CD4-positive, alpha-beta T cell (primary cell): ENCODE results near the gene FAM98C. TPM values are rescaled to one million over a fixed set of nuclear protein-coding genes. Genes with fewer than 3 reads are reported as not detected.

ENCODE experiments used
- ATAC-seq: fragments of 200-7000 bp; cut with Tn5 transposase; one replicate; pipeline ENCODE4 v1.10.0; 2022; ENCODE audit warnings: mild to moderate bottlenecking; ENCODE audit not compliant: poor library complexity
- CTCF ChIA-PET: fragments of 350-600 bp; sonication (Branson Sonifier 250); formaldehyde crosslinking; loops from one replicate; lab custom pipeline; 2021; ENCODE audit warnings: antibody characterized with exemption, inconsistent platforms; lab: Charles Lee
- POLR2A ChIA-PET: fragments of 350-600 bp; sonication (Branson Sonifier 250); formaldehyde crosslinking; loops from one replicate; lab custom pipeline; 2021; ENCODE audit warnings: antibody characterized with exemption, inconsistent platforms; lab: Charles Lee
- DNase-seq, 14 experiments: peaks; one replicate each; pipeline ENCODE4 v3.0.0-alpha.2; 2013 to 2020; ENCODE audit warnings: mixed read lengths in 2 of 14
- H3K27ac ChIP-seq, 2 donors: one replicate each; pipeline versions ENCODE4 v1.5.1 to v1.7.0; 2013; ENCODE audit warnings: low read length in 2 of 2, low read depth in 1 of 2, mild to moderate bottlenecking in 1 of 2
- H3K27me3 ChIP-seq, 2 experiments: 1 replicate in 1 of 2; 2 replicates in 1 of 2; pipeline versions ENCODE4 v1.6.1 to v1.7.0; 2013; ENCODE audit warnings: low read length in 2 of 2, control low read depth in 1 of 2, mild to moderate bottlenecking in 1 of 2, moderate library complexity in 1 of 2; ENCODE audit not compliant: insufficient read depth in 2 of 2, control insufficient read depth in 1 of 2
- H3K36me3 ChIP-seq: one replicate; pipeline ENCODE4 v1.6.1; 2013; ENCODE audit warnings: low read length, control low read depth; ENCODE audit not compliant: insufficient read depth
- H3K4me1 ChIP-seq: one replicate; pipeline ENCODE4 v1.6.1; 2013; ENCODE audit warnings: low read length, control low read depth; ENCODE audit not compliant: insufficient read depth
- H3K4me3 ChIP-seq: one replicate; pipeline ENCODE4 v1.5.1; 2013; ENCODE audit warnings: mild to moderate bottlenecking, low read length, moderate library complexity
- H3K9me3 ChIP-seq, 2 experiments: 1 replicate in 1 of 2; 2 replicates in 1 of 2; pipeline versions ENCODE4 v1.6.1 to v1.7.0; 2013; ENCODE audit warnings: low read length in 2 of 2, mild to moderate bottlenecking in 2 of 2, control low read depth in 1 of 2, moderate library complexity in 1 of 2; ENCODE audit not compliant: control insufficient read depth in 1 of 2, insufficient read depth in 1 of 2
- H3K27ac Mint-ChIP-seq: one replicate; pipeline ENCODE4 v1.8.0; 2020; ENCODE audit warnings: mixed read lengths
- H3K27me3 Mint-ChIP-seq: one replicate; pipeline ENCODE4 v1.8.0; 2021; ENCODE audit warnings: mixed read lengths
- H3K36me3 Mint-ChIP-seq: one replicate; pipeline ENCODE4 v1.8.0; 2021; ENCODE audit warnings: low read depth, mixed read lengths
- H3K4me1 Mint-ChIP-seq: one replicate; pipeline ENCODE4 v1.8.0; 2021; ENCODE audit warnings: low read depth, mixed read lengths
- H3K4me3 Mint-ChIP-seq: one replicate; pipeline ENCODE4 v1.8.0; 2020; ENCODE audit warnings: mild to moderate bottlenecking, mixed read lengths
- H3K9me3 Mint-ChIP-seq: one replicate; pipeline ENCODE4 v1.8.0; 2020; ENCODE audit warnings: mixed read lengths
- CTCF ChIP-seq: fragments of 200-600 bp; IDR thresholded peaks from one replicate; pipeline ENCODE4 v1.8.0; 2022; ENCODE audit warnings: antibody characterized with exemption, mild to moderate bottlenecking
- intact Hi-C, 2 experiments: fragments of 100-400 bp; cut with DNase I in 1 of 2; cut with micrococcal nuclease in 1 of 2; formaldehyde crosslinking; loops; one replicate each; pipeline versions ENCODE4 v1.15.1 to v1.9.0; 2023 to 2025; cut with DNase I, micrococcal nuclease
- total RNA-seq, 174 experiments: library from RNA in 2 of 174; stranded (reverse) in 2 of 174; gene quantifications; one replicate each; pipeline ENCODE4 v1.2.3 and lab custom pipeline; 2021 to 2026

FAM98C gene
- total RNA-seq, 2 experiments from 2014 or later = 33.2 to 36.1 TPM

GRCh38 chr19:38383184-38383583 is 19.7 kb upstream of the FAM98C start:
- DNase-seq = no peak
- Mint-ChIP-seq H3K36me3 (peaks cover 82% of the 10 kb centered on the region), H3K4me3 (no peak overlapping the region), H3K27ac (no peak overlapping the region), H3K4me1 (peaks cover 23% of the 10 kb centered on the region), H3K9me3 (no peaks in the 10 kb centered on the region), H3K27me3 (peaks cover 35% of the 10 kb centered on the region)
- H3K4me1 ChIP-seq = peaks cover 31% of the 10 kb centered on the region
- intact Hi-C loops = no loop called here
- CTCF ChIA-PET = no interaction called here
- ATAC-seq = no peak
- H3K27me3 ChIP-seq = peaks cover 10 to 13% of the 10 kb centered on the region in 2 experiments
- H3K27ac ChIP-seq = no peak overlapping the region
- peaks cover 0 to 5% of the 10 kb centered on the region in 2 experiments for H3K9me3 ChIP-seq
- no peak overlapping the region for H3K4me3 ChIP-seq
- POLR2A ChIA-PET = no interaction called here
- no peak for TF ChIP-seq CTCF
- peaks cover 46% of the 10 kb centered on the region for H3K36me3 ChIP-seq

- Mint-ChIP-seq H3K27ac (no peak overlapping the region), H3K4me3 (no peak overlapping the region), H3K36me3 (peaks cover 77% of the 10 kb centered on the region), H3K4me1 (peaks cover 26% of the 10 kb centered on the region), H3K9me3 (no peaks in the 10 kb centered on the region), H3K27me3 (peaks cover 37% of the 10 kb centered on the region)
- DNase-seq (no peak), ATAC-seq (no peak)
- ChIA-PET CTCF (interaction anchor here (0.6 kb wide), 1 partner anchor 164 kb away, joined by 3 read pairs; no protein-coding TSS in a partner anchor), POLR2A (interaction anchor here (0.7 kb wide), 1 partner anchor 19 kb away, joined by 4 read pairs; the partner anchor contains the start of gene FAM98C)
- TF ChIP-seq CTCF = no peak
- Histone ChIP-seq H3K36me3 (peaks cover 46% of the 10 kb centered on the region), H3K27me3 (peaks cover 11 to 13% of the 10 kb centered on the region in 2 experiments), H3K4me1 (peaks cover 37% of the 10 kb centered on the region), H3K4me3 (no peak overlapping the region), H3K27ac (no peak overlapping the region), H3K9me3 (peaks cover 0 to 5% of the 10 kb centered on the region in 2 experiments)
- intact Hi-C loops = no loop called here
Measured at GRCh38 chr19:38383743-38384142, 19.1 kb upstream of the FAM98C start.

GRCh38 chr19:38384209-38385027 is 18.5 kb upstream of the FAM98C start:
- H3K27me3 ChIP-seq = peaks cover 18 to 20% of the 10 kb centered on the region in 2 experiments
- intact Hi-C loops = loop anchor here in 1 of 2 experiments (5.0 kb wide), 1 partner anchor 47 kb away; the partner anchor contains the start of gene CATSPERG
- Mint-ChIP-seq H3K9me3 (no peaks in the 10 kb centered on the region), H3K27me3 (peaks cover 38% of the 10 kb centered on the region), H3K4me3 (no peak overlapping the region), H3K27ac (no peak overlapping the region), H3K36me3 (peaks cover 71% of the 10 kb centered on the region), H3K4me1 (peaks cover 28% of the 10 kb centered on the region)
- no peak for TF ChIP-seq CTCF
- ATAC-seq (no peak), DNase-seq (no peak)
- POLR2A ChIA-PET = interaction anchor here (0.7 to 1.7 kb wide), 3 partner anchors 10 to 19 kb away, joined by 4 to 9 read pairs (median 8); partner anchors contain the start of genes FAM98C and PSMD8
- peaks cover 0 to 5% of the 10 kb centered on the region in 2 experiments for H3K9me3 ChIP-seq
- no peak overlapping the region for H3K27ac ChIP-seq
- no peak overlapping the region for H3K4me3 ChIP-seq
- peaks cover 43% of the 10 kb centered on the region for H3K4me1 ChIP-seq
- CTCF ChIA-PET = no interaction called here
- H3K36me3 ChIP-seq = peaks cover 40% of the 10 kb centered on the region
